PC-3 (cell line): ENCODE results near the gene NRIP1.

Experiments used
- EZH2phosphoT487 ChIP-seq: fragments of 300-600 bp; sonication (generic); IDR thresholded peaks from 2 replicates; pipeline ENCODE4 v1.6.1; 2018; ENCODE audit warnings: mild to moderate bottlenecking, antibody characterized with exemption, low read length, borderline replicate concordance
- TF ChIP-seq, protein P1 (sequence below): fragments of 300-600 bp; sonication (generic); conservative IDR thresholded peaks from 2 replicates; pipeline ENCODE4 v1.5.1; 2017; ENCODE audit warnings: antibody characterized with exemption, low read depth, mild to moderate bottlenecking, low read length

DNA sequence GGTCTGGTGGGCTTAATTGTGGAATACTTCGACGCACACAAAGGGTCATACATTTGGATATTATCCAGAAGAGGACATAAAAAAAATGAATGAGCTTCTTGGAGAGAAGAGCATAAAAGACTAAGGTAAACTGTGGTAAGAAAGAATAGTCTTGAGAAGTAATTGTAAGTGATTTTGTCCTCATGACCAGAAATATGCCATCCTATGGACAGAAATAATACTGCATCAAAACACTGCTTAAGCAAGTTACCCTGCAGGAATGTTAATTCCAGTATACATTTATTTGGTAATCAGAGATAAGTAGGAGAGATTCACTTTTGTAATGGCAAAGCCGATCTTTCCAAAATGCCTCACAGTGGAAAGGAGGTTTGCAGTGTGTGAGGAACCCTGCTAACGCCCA is 111.9 kb downstream of the NRIP1 start:
- TF ChIP-seq EZH2phosphoT487: no peak
- TF ChIP-seq, protein P1, sequence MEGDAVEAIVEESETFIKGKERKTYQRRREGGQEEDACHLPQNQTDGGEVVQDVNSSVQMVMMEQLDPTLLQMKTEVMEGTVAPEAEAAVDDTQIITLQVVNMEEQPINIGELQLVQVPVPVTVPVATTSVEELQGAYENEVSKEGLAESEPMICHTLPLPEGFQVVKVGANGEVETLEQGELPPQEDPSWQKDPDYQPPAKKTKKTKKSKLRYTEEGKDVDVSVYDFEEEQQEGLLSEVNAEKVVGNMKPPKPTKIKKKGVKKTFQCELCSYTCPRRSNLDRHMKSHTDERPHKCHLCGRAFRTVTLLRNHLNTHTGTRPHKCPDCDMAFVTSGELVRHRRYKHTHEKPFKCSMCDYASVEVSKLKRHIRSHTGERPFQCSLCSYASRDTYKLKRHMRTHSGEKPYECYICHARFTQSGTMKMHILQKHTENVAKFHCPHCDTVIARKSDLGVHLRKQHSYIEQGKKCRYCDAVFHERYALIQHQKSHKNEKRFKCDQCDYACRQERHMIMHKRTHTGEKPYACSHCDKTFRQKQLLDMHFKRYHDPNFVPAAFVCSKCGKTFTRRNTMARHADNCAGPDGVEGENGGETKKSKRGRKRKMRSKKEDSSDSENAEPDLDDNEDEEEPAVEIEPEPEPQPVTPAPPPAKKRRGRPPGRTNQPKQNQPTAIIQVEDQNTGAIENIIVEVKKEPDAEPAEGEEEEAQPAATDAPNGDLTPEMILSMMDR: peak; percentile 50
